Spleen (tissue), 13 donors: ENCODE data around the gene SAP30BP. TPM values are rescaled to one million over a fixed set of nuclear protein-coding genes. Genes with fewer than 3 reads are reported as not detected.

Experiments
- DNase-seq: peaks from one replicate; pipeline ENCODE4 v3.0.0-alpha.2; 2020
- H3K27ac ChIP-seq, 8 donors: fragments of 200-600 bp; sonication (generic) in 7 of 8; 1 replicate in 4 of 8; 2 replicates in 4 of 8; pipeline versions ENCODE4 v1.5.0 to v1.8.0; 2016 to 2021; ENCODE audit warnings: inconsistent platforms in 4 of 8, mild to moderate bottlenecking in 4 of 8, moderate library complexity in 1 of 8
- H3K27me3 ChIP-seq, 7 donors: fragments of 200-600 bp; sonication (generic) in 6 of 7; replicated peaks in 1 of 7; 1 replicate in 4 of 7; 2 replicates in 3 of 7; pipeline versions ENCODE4 v1.5.0 to v1.8.0; 2016 to 2021; ENCODE audit warnings: inconsistent platforms in 3 of 7, mild to moderate bottlenecking in 1 of 7
- H3K36me3 ChIP-seq, 6 donors: fragments of 200-600 bp; sonication (generic) in 5 of 6; 1 replicate in 4 of 6; 2 replicates in 2 of 6; pipeline versions ENCODE4 v1.5.0 to v1.8.0; 2016 to 2021; ENCODE audit warnings: inconsistent platforms in 2 of 6
- H3K4me1 ChIP-seq, 6 donors: fragments of 200-600 bp; sonication (generic) in 5 of 6; 1 replicate in 3 of 6; 2 replicates in 3 of 6; pipeline versions ENCODE4 v1.5.0 to v1.8.0; 2016 to 2021; ENCODE audit warnings: inconsistent platforms in 3 of 6
- H3K4me3 ChIP-seq, 8 donors: fragments of 200-600 bp; sonication (generic) in 7 of 8; 1 replicate in 4 of 8; 2 replicates in 4 of 8; pipeline versions ENCODE4 v1.5.0 to v1.8.0; 2016 to 2021; ENCODE audit warnings: inconsistent platforms in 4 of 8, mild to moderate bottlenecking in 4 of 8, moderate library complexity in 2 of 8
- H3K9me3 ChIP-seq, 8 donors: fragments of 200-600 bp; sonication (generic) in 7 of 8; 1 replicate in 4 of 8; 2 replicates in 4 of 8; pipeline versions ENCODE4 v1.5.0 to v1.8.0; 2016 to 2021; ENCODE audit warnings: inconsistent platforms in 4 of 8
- CTCF ChIP-seq, 11 experiments: fragments of 200-600 bp in 7 of 11; fragments of 450-650 bp in 4 of 11; sonication (generic) in 4 of 11; IDR thresholded peaks in 8 of 11; conservative IDR thresholded peaks in 3 of 11; 1 replicate in 7 of 11; 2 replicates in 4 of 11; pipeline versions ENCODE4 v1.4.0 to v1.8.0; 2016 to 2021; ENCODE audit warnings: antibody characterized with exemption in 11 of 11, inconsistent platforms in 4 of 11, mild to moderate bottlenecking in 1 of 11
- POLR2A ChIP-seq, 3 donors: fragments of 450-650 bp; IDR thresholded peaks; one replicate each; pipeline ENCODE4 v1.5.1; 2017; ENCODE audit warnings: antibody characterized with exemption in 3 of 3, mild to moderate bottlenecking in 1 of 3
- POLR2AphosphoS5 ChIP-seq, 3 donors: sonication (generic); formaldehyde crosslinking; IDR thresholded peaks; one replicate each; pipeline ENCODE4 v1.5.1; 2017; ENCODE audit warnings: antibody characterized with exemption in 3 of 3
- WGBS, 5 donors: extraction: QIAGEN DNeasy Blood & Tissue Kit in 3 of 5; methylation state at CpG; one replicate each; pipeline versions ENCODE4 v1.1.5 to v1.1.7; 2013 to 2018; 5-methylcytosine and 5-hydroxymethylcytosine counted together
- intact Hi-C: fragments of 100-400 bp; cut with DNase I; formaldehyde crosslinking; loops from one replicate; pipeline ENCODE4 v1.15.0; 2023; ENCODE audit warnings: low total_unique reads
- long read RNA-seq, 2 donors: transcript quantifications; one replicate each; lab custom pipeline, GENCODE V29; 2026
- polyA plus RNA-seq, 3 donors: library from polyadenylated mRNA; stranded (reverse); fragments of 200-250 nt; gene quantifications; one replicate each; pipeline ENCODE4 v1.2.1, GENCODE V29; 2013
- total RNA-seq, 7 donors: library from RNA; depleted of rRNA in 3 of 7; stranded (reverse); fragments of >200 nt in 3 of 7; fragmentation: NEBNext Ultra II Directional in 4 of 7; extraction: Animal tissue kit (Norgen Biotek cat#: 25700) in 4 of 7; gene quantifications; one replicate each; pipeline versions ENCODE4 v1.1.0 to v1.2.1, GENCODE V29; 2016 to 2021
- donor health status: healthy with polysubstance abuse.
- donor health status: DM: no; HTN: no; CAD: no; lungs with moderate emphysema.
- donor health status: DM: no; HTN: no; CAD: no.
- donor health status: Bipolar disorder and iron deficiency.
- donor health status: healthy.
- donor health status: DM: no; HTN: no; CAD: no.
- donor health status: DM: yes; HTN: yes; CAD: no.

SAP30BP gene
- 100 to 1,000 TPM in 3 of 7 donors, 10 to 100 TPM in 4; 71.6 to 110 (median 82.1) TPM for total RNA-seq
- 10 to 100 TPM; 53.8 to 76.7 (median 70.4) TPM for polyA plus RNA-seq
- long read RNA-seq, donor 1, transcript SAP30BP-225 (11 exons, 2,722 nt) = minor isoform, 8 of 24 reads
- long read RNA-seq, donor 1, transcript SAP30BP-204 (6 exons, 1,097 nt) = major isoform, 10 of 24 reads
- long read RNA-seq, donor 1, partial matches to known transcripts = 0 of 24 reads
- long read RNA-seq, donor 1, other reads (novel, unspliced or antisense) = 0 of 24 reads
- long read RNA-seq, donor 2, transcript SAP30BP-204 (6 exons, 1,097 nt) = minor isoform, 7 of 27 reads
- long read RNA-seq, donor 2, transcript SAP30BP-225 (11 exons, 2,722 nt) = major isoform, 15 of 27 reads
- long read RNA-seq, donor 2, partial matches to known transcripts = 0 of 27 reads
- long read RNA-seq, donor 2, other reads (novel, unspliced or antisense) = 0 of 27 reads

GRCh38 chr17:75666959-75667790, at the start of gene SAP30BP, which contains the start of gene RECQL5:
TSS of gene SAP30BP (plus strand) at chr17:75667338. CDS start at chr17:75667373, 35 bp downstream.
TSS of gene RECQL5 (minus strand) at chr17:75667154. CDS start at chr17:75666557, 597 bp downstream.
- peaks cover 0 to 61% (median 44%) of the 10 kb centered on the region in 6 donors for H3K36me3 ChIP-seq
- WGBS, 5 donors = 0 to 1% (median 0%) methylated on average over 30 to 55 of the region's 55 CpGs

DNA sequence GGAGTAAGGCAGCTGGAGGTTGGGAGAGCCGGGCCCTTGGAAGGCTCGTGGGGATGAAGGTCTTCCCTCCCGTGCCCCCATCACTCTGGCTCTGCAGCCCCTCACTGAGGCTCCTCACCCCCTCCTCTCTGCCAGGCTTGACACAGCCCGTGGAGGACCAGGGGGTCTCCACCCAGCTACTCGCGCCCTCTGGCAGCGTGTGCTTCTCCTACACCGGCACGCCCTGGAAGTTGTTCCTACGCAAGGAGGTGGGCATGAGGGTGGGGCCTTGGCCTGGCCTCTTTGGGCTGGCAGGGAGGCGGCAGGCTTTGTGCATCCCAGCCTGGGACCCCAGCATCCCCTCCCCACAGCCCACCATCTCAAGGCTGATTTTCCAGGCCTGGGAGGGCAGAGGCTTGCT, 49.5 kb upstream of the SAP30BP start:
- no peak for TF ChIP-seq POLR2A (IDR thresholded peaks at IDR 0.05)
- peak in 2 of 3 donors; percentile 20 to 21 for TF ChIP-seq POLR2AphosphoS5 (IDR thresholded peaks at IDR 0.05)
- no peaks in the 10 kb centered on the region for H3K4me1 ChIP-seq
- H3K27me3 ChIP-seq = no peaks in the 10 kb centered on the region
- intact Hi-C loops = no loop called here
- no peaks in the 10 kb centered on the region for H3K9me3 ChIP-seq
- no peak for DNase-seq
- peaks cover 0 to 100% (median 90%) of the 10 kb centered on the region in 6 donors for H3K36me3 ChIP-seq
- no peak overlapping the region for H3K4me3 ChIP-seq
- no peak overlapping the region for H3K27ac ChIP-seq
- WGBS, 5 donors = 79 to 94% (median 92%) methylated on average over 10 to 11 of the region's 11 CpGs

More at GRCh38 chr17:75666959-75667790, at the start of gene SAP30BP, which contains the start of gene RECQL5:
- H3K27ac ChIP-seq = peak within 1 kb of the TSS; percentile 69 to 95 (median 92)
- H3K9me3 ChIP-seq = no peaks in the 10 kb centered on the region
- peak; percentile 98 for DNase-seq
- peaks cover 29 to 85% (median 55%) of the 10 kb centered on the region in 6 donors for H3K4me1 ChIP-seq
- H3K27me3 ChIP-seq = no peaks in the 10 kb centered on the region
- intact Hi-C loops = no loop called here
- TF ChIP-seq POLR2A (IDR thresholded peaks at IDR 0.05) (peak in 1 of 3 donors; percentile 30), CTCF (IDR thresholded peaks at IDR 0.05 in 8 of 11, conservative IDR thresholded peaks at IDR 0.05 in 3 of 11) (peak in 1 of 11 experiments; percentile 33), POLR2AphosphoS5 (IDR thresholded peaks at IDR 0.05) (peak; percentile 92 to 96 (median 95))
- H3K4me3 ChIP-seq = peak within 1 kb of the TSS; percentile 68 to 98 (median 94)

GRCh38 chr17:75619506-75620431, 47.4 kb upstream of the SAP30BP start:
- no peaks in the 10 kb centered on the region for H3K9me3 ChIP-seq
- peaks cover 0 to 100% (median 84%) of the 10 kb centered on the region in 6 donors for H3K36me3 ChIP-seq
- no peak overlapping the region for H3K27ac ChIP-seq
- 88 to 91% (median 90%) methylated on average over 20 to 36 of the region's 36 CpGs for WGBS, 5 donors
- no peak for DNase-seq
- H3K27me3 ChIP-seq = no peaks in the 10 kb centered on the region
- TF ChIP-seq POLR2A (IDR thresholded peaks at IDR 0.05) = no peak
- peak in 3 of 11 experiments; percentile 7 to 42 (median 14) for TF ChIP-seq CTCF (IDR thresholded peaks at IDR 0.05 in 8 of 11, conservative IDR thresholded peaks at IDR 0.05 in 3 of 11)
- H3K4me3 ChIP-seq = no peak overlapping the region
- H3K4me1 ChIP-seq = no peaks in the 10 kb centered on the region
- intact Hi-C loops = no loop called here

GRCh38 chr17:75621489-75621888, 45.6 kb upstream of the SAP30BP start:
- no peaks in the 10 kb centered on the region for H3K27me3 ChIP-seq
- no peak for DNase-seq
- 92 to 93% (median 92%) methylated on average over 2 to 4 of the region's 4 CpGs for WGBS, 5 donors
- H3K27ac ChIP-seq = no peak overlapping the region
- no peak overlapping the region for H3K4me3 ChIP-seq
- intact Hi-C loops = no loop called here
- peaks cover 0 to 3% (median 0%) of the 10 kb centered on the region in 6 donors for H3K4me1 ChIP-seq
- TF ChIP-seq POLR2AphosphoS5 (IDR thresholded peaks at IDR 0.05) (no peak), CTCF (IDR thresholded peaks at IDR 0.05 in 8 of 11, conservative IDR thresholded peaks at IDR 0.05 in 3 of 11) (no peak), POLR2A (IDR thresholded peaks at IDR 0.05) (no peak)
- H3K9me3 ChIP-seq = no peaks in the 10 kb centered on the region
- H3K36me3 ChIP-seq = peaks cover 0 to 100% (median 84%) of the 10 kb centered on the region in 6 donors
